ENCODE data around the gene C1QTNF7.

DNA sequence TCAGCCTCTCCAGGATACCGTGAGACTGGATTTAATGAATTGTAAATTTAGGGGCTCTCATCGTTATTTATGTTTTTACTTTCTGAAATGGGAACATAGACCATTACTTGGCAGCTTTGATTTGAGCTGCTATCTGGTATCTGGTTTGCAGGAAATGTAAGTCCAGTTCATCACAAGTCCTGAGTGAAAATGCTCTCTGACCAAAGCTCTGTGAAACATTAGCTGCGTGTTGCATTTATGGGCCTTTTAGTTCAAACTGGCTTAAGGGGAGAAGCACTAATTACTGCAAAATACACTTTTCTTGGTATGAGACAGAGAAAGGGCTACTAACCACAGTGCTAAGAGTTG, 42.3 kb downstream of the C1QTNF7 start:
- TF ChIP-seq MYBL2 (CRISPR knock-in tag; IDR thresholded peaks at IDR 0.05) (no peak), NFYB (CRISPR knock-in tag; conservative IDR thresholded peaks at IDR 0.05; ENCODE audit: low read depth) (no peak), NR2C2 (CRISPR knock-in tag; IDR thresholded peaks at IDR 0.05) (no peak), GRHL2 (CRISPR knock-in tag; IDR thresholded peaks at IDR 0.05; ENCODE audit: insufficient replicate concordance, severe bottlenecking) (no peak)
- TF ChIP-seq, protein P1, sequence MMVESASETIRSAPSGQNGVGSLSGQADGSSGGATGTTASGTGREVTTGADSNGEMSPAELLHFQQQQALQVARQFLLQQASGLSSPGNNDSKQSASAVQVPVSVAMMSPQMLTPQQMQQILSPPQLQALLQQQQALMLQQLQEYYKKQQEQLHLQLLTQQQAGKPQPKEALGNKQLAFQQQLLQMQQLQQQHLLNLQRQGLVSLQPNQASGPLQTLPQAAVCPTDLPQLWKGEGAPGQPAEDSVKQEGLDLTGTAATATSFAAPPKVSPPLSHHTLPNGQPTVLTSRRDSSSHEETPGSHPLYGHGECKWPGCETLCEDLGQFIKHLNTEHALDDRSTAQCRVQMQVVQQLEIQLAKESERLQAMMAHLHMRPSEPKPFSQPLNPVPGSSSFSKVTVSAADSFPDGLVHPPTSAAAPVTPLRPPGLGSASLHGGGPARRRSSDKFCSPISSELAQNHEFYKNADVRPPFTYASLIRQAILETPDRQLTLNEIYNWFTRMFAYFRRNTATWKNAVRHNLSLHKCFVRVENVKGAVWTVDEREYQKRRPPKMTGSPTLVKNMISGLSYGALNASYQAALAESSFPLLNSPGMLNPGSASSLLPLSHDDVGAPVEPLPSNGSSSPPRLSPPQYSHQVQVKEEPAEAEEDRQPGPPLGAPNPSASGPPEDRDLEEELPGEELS (CRISPR knock-in tag; IDR thresholded peaks at IDR 0.05) = no peak
- TF ChIP-seq, protein P2, sequence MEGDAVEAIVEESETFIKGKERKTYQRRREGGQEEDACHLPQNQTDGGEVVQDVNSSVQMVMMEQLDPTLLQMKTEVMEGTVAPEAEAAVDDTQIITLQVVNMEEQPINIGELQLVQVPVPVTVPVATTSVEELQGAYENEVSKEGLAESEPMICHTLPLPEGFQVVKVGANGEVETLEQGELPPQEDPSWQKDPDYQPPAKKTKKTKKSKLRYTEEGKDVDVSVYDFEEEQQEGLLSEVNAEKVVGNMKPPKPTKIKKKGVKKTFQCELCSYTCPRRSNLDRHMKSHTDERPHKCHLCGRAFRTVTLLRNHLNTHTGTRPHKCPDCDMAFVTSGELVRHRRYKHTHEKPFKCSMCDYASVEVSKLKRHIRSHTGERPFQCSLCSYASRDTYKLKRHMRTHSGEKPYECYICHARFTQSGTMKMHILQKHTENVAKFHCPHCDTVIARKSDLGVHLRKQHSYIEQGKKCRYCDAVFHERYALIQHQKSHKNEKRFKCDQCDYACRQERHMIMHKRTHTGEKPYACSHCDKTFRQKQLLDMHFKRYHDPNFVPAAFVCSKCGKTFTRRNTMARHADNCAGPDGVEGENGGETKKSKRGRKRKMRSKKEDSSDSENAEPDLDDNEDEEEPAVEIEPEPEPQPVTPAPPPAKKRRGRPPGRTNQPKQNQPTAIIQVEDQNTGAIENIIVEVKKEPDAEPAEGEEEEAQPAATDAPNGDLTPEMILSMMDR (IDR thresholded peaks at IDR 0.05) = no peak
- TF ChIP-seq, protein P3, sequence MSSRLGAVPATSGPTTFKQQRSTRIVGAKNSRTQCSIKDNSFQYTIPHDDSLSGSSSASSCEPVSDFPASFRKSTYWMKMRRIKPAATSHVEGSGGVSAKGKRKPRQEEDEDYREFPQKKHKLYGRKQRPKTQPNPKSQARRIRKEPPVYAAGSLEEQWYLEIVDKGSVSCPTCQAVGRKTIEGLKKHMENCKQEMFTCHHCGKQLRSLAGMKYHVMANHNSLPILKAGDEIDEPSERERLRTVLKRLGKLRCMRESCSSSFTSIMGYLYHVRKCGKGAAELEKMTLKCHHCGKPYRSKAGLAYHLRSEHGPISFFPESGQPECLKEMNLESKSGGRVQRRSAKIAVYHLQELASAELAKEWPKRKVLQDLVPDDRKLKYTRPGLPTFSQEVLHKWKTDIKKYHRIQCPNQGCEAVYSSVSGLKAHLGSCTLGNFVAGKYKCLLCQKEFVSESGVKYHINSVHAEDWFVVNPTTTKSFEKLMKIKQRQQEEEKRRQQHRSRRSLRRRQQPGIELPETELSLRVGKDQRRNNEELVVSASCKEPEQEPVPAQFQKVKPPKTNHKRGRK (CRISPR knock-in tag; IDR thresholded peaks at IDR 0.05; ENCODE audit: borderline replicate concordance) = no peak
- TF ChIP-seq, protein P4, sequence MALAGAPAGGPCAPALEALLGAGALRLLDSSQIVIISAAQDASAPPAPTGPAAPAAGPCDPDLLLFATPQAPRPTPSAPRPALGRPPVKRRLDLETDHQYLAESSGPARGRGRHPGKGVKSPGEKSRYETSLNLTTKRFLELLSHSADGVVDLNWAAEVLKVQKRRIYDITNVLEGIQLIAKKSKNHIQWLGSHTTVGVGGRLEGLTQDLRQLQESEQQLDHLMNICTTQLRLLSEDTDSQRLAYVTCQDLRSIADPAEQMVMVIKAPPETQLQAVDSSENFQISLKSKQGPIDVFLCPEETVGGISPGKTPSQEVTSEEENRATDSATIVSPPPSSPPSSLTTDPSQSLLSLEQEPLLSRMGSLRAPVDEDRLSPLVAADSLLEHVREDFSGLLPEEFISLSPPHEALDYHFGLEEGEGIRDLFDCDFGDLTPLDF (CRISPR knock-in tag; IDR thresholded peaks at IDR 0.05) = no peak
- TF ChIP-seq, protein P5, sequence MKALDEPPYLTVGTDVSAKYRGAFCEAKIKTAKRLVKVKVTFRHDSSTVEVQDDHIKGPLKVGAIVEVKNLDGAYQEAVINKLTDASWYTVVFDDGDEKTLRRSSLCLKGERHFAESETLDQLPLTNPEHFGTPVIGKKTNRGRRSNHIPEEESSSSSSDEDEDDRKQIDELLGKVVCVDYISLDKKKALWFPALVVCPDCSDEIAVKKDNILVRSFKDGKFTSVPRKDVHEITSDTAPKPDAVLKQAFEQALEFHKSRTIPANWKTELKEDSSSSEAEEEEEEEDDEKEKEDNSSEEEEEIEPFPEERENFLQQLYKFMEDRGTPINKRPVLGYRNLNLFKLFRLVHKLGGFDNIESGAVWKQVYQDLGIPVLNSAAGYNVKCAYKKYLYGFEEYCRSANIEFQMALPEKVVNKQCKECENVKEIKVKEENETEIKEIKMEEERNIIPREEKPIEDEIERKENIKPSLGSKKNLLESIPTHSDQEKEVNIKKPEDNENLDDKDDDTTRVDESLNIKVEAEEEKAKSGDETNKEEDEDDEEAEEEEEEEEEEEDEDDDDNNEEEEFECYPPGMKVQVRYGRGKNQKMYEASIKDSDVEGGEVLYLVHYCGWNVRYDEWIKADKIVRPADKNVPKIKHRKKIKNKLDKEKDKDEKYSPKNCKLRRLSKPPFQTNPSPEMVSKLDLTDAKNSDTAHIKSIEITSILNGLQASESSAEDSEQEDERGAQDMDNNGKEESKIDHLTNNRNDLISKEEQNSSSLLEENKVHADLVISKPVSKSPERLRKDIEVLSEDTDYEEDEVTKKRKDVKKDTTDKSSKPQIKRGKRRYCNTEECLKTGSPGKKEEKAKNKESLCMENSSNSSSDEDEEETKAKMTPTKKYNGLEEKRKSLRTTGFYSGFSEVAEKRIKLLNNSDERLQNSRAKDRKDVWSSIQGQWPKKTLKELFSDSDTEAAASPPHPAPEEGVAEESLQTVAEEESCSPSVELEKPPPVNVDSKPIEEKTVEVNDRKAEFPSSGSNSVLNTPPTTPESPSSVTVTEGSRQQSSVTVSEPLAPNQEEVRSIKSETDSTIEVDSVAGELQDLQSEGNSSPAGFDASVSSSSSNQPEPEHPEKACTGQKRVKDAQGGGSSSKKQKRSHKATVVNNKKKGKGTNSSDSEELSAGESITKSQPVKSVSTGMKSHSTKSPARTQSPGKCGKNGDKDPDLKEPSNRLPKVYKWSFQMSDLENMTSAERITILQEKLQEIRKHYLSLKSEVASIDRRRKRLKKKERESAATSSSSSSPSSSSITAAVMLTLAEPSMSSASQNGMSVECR (CRISPR knock-in tag; IDR thresholded peaks at IDR 0.05; ENCODE audit: borderline replicate concordance) = no peak

Measured in WTC11 (cell line).